Breast epithelium (tissue), 3 donors: Measurements from ENCODE around the gene DGCR8.

ENCODE experiments used
- CTCF ChIP-seq, 3 donors: fragments of 450-650 bp; IDR thresholded peaks; one replicate each; pipeline ENCODE4 v1.5.1; 2016 to 2017; ENCODE audit warnings: antibody characterized with exemption in 3 of 3, mild to moderate bottlenecking in 3 of 3, moderate library complexity in 3 of 3
- POLR2AphosphoS5 ChIP-seq, 3 donors: sonication (generic); formaldehyde crosslinking; IDR thresholded peaks; one replicate each; pipeline ENCODE4 v1.6.1; 2017; ENCODE audit warnings: antibody characterized with exemption in 3 of 3

- no peak for TF ChIP-seq CTCF (IDR thresholded peaks at IDR 0.05)
- TF ChIP-seq POLR2AphosphoS5 (IDR thresholded peaks at IDR 0.05) = no peak
Observed at GRCh38 chr22:20141186-20142077, 61.4 kb downstream of the DGCR8 start.
